Mesendoderm (in vitro differentiated cells): ENCODE data around the gene NR3C2.

ENCODE experiments used
- DNase-seq: peaks from one replicate; pipeline ENCODE4 v3.0.0; 2013
- H2AK5ac ChIP-seq: 2 replicates; pipeline ENCODE4 v1.6.1; 2013; ENCODE audit warnings: low read length, inconsistent platforms
- H2BK120ac ChIP-seq: 2 replicates; pipeline ENCODE4 v1.6.1; 2013; ENCODE audit warnings: low read depth, mild to moderate bottlenecking, low read length, moderate library complexity, mixed read lengths
- H2BK15ac ChIP-seq: replicated peaks from 2 replicates; pipeline ENCODE4 v1.6.1; 2013; ENCODE audit warnings: low read depth, mild to moderate bottlenecking, moderate library complexity
- H2BK5ac ChIP-seq: 2 replicates; pipeline ENCODE4 v1.6.1; 2013; ENCODE audit warnings: low read length, inconsistent platforms
- H3K18ac ChIP-seq: 2 replicates; pipeline ENCODE4 v1.6.1; 2013; ENCODE audit warnings: mild to moderate bottlenecking, low read length, mixed read lengths
- H3K23ac ChIP-seq: one replicate; pipeline ENCODE4 v1.6.1; 2013; ENCODE audit warnings: low read length
- H3K27ac ChIP-seq: 2 replicates; pipeline ENCODE4 v1.5.1; 2013; ENCODE audit warnings: low read depth, mild to moderate bottlenecking, inconsistent platforms, low read length, moderate library complexity
- H3K27me3 ChIP-seq: 2 replicates; pipeline ENCODE4 v1.6.1; 2013; ENCODE audit warnings: low read length, control low read depth, mild to moderate bottlenecking, inconsistent platforms; ENCODE audit not compliant: insufficient read depth, poor library complexity
- H3K36me3 ChIP-seq: 2 replicates; pipeline ENCODE4 v1.6.1; 2013; ENCODE audit warnings: low read length, inconsistent platforms; ENCODE audit not compliant: control insufficient read depth, insufficient read depth
- H3K4ac ChIP-seq: one replicate; pipeline ENCODE4 v1.6.1; 2013; ENCODE audit warnings: low read depth, mild to moderate bottlenecking, low read length, moderate library complexity
- H3K4me1 ChIP-seq: 2 replicates; pipeline ENCODE4 v1.6.1; 2013; ENCODE audit warnings: low read depth, low read length, inconsistent platforms; ENCODE audit not compliant: control insufficient read depth
- H3K4me2 ChIP-seq: 2 replicates; pipeline ENCODE4 v1.6.1; 2013; ENCODE audit warnings: low read length
- H3K4me3 ChIP-seq: 2 replicates; pipeline ENCODE4 v1.5.1; 2013; ENCODE audit warnings: mild to moderate bottlenecking, low read length
- H3K56ac ChIP-seq: one replicate; pipeline ENCODE4 v1.6.1; 2013; ENCODE audit warnings: low read length
- H3K79me1 ChIP-seq: 2 replicates; pipeline ENCODE4 v1.6.1; 2013; ENCODE audit warnings: low read length, inconsistent platforms
- H3K79me2 ChIP-seq: 2 replicates; pipeline ENCODE4 v1.6.1; 2013; ENCODE audit warnings: mild to moderate bottlenecking, low read length; ENCODE audit not compliant: control insufficient read depth, insufficient read depth
- H3K9ac ChIP-seq: 2 replicates; pipeline ENCODE4 v1.6.1; 2013; ENCODE audit warnings: low read length, inconsistent platforms
- H4K5ac ChIP-seq: one replicate; pipeline ENCODE4 v1.6.1; 2013; ENCODE audit warnings: low read length
- H4K8ac ChIP-seq: one replicate; pipeline ENCODE4 v1.6.1; 2013; ENCODE audit warnings: low read depth, mild to moderate bottlenecking, control low read depth, low read length, moderate library complexity
- WGBS: extraction: QIAGEN DNeasy Blood & Tissue Kit; methylation state at CpG from one replicate; pipeline ENCODE4 v1.1.7; 2013; ENCODE audit warnings: low lambda C conversion rate, missing lambda C conversion rate; ENCODE audit not compliant: insufficient coverage; ENCODE audit errors: extremely low coverage; 5-methylcytosine and 5-hydroxymethylcytosine counted together

The NR3C2 gene

DNA sequence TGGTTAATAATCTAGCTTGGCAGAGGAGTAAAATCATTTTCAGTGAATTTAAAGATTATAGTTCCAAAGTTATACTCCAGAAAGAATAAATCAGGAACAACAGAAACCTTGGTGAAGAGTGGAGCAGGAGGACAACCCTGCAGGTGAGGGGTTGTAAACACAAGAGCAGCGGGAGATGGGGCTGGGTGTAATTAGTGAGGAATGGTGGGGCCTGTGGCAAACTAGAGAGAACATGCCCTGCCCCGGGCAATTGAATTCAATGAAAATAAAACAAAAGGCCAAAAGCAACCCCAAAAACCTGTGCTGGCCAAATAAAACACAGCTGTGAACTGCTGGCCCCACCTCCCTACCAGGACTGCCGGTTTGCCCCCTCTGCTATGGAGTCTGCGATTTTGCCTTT, 325.2 kb downstream of the NR3C2 start:
- Histone ChIP-seq H3K79me2 (no peaks in the 10 kb centered on the region), H3K27me3 (no peaks in the 10 kb centered on the region), H3K27ac (no peak overlapping the region), H2BK15ac (no peak overlapping the region), H2BK120ac (no peak overlapping the region), H3K9ac (no peak overlapping the region), H3K79me1 (no peaks in the 10 kb centered on the region), H3K4ac (no peak overlapping the region), H3K4me1 (no peaks in the 10 kb centered on the region), H3K18ac (no peak overlapping the region), H3K4me2 (no peak overlapping the region), H2BK5ac (no peak overlapping the region), H2AK5ac (no peak overlapping the region), H4K8ac (no peak overlapping the region), H3K56ac (no peak overlapping the region), H3K23ac (no peak overlapping the region), H4K5ac (no peak overlapping the region), H3K4me3 (no peak overlapping the region), H3K36me3 (no peaks in the 10 kb centered on the region)
- DNase-seq = peak; percentile 31
- no CpG with 5 or more reads among the region's 4 CpGs for WGBS

DNA sequence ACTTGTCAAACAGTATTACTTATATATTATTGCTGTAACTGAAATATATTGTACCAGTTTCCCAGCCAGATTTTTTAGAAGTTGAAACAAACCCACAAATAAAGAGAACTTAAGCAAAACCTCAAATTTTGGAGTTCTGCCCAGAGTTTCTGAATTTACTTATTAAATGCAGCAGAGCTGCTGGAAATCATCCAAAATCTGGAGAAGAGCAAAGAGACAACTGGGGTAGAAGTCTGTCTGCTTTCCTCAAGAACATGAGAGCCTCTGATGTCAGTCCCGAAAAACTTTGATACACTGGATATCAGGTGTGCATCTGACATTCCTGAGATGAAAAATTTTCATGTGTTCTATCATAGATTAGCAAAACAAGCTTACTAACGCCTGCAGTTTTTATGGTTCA, 325.9 kb downstream of the NR3C2 start:
- Histone ChIP-seq H3K4me1 (no peaks in the 10 kb centered on the region), H2BK15ac (no peak overlapping the region), H2AK5ac (no peak overlapping the region), H3K27ac (no peak overlapping the region), H3K4me3 (no peak overlapping the region), H4K5ac (no peak overlapping the region), H3K79me1 (no peaks in the 10 kb centered on the region), H3K4ac (no peak overlapping the region), H3K36me3 (no peaks in the 10 kb centered on the region), H4K8ac (no peak overlapping the region), H3K27me3 (no peaks in the 10 kb centered on the region), H3K56ac (no peak overlapping the region), H3K23ac (no peak overlapping the region), H2BK120ac (no peak overlapping the region), H3K79me2 (no peaks in the 10 kb centered on the region), H3K18ac (no peak overlapping the region), H3K4me2 (no peak overlapping the region), H2BK5ac (no peak overlapping the region), H3K9ac (no peak overlapping the region)
- no CpG with 5 or more reads among the region's 2 CpGs for WGBS
- no peak for DNase-seq

DNA sequence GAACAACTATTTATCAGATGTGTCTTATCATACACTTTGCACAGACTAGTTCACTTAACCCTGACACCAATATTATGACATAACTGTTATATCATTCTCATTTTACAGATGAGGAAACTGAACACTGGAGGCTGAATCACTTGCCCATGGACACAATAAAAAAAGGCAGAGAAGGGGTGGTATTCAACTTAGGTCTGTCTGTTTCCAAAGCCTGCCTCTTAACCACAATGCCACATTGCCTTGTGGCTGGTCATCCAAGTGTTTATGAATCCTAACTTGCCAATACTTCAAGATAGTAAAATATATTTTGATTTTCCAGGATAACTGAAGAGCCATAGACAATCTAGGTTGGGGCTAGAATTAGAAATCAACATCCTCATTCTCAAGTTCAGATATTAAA, 327.8 kb downstream of the NR3C2 start:
- no peak overlapping the region for H2AK5ac ChIP-seq
- H3K36me3 ChIP-seq = no peaks in the 10 kb centered on the region
- H2BK15ac ChIP-seq = no peak overlapping the region
- H3K23ac ChIP-seq = no peak overlapping the region
- no peaks in the 10 kb centered on the region for H3K79me2 ChIP-seq
- H3K9ac ChIP-seq = no peak overlapping the region
- H3K27ac ChIP-seq = no peak overlapping the region
- H3K4ac ChIP-seq = no peak overlapping the region
- H3K4me2 ChIP-seq = no peak overlapping the region
- H4K5ac ChIP-seq = no peak overlapping the region
- H2BK120ac ChIP-seq = no peak overlapping the region
- H3K56ac ChIP-seq = no peak overlapping the region
- no peak overlapping the region for H4K8ac ChIP-seq
- H3K18ac ChIP-seq = no peak overlapping the region
- no peaks in the 10 kb centered on the region for H3K27me3 ChIP-seq
- no peaks in the 10 kb centered on the region for H3K79me1 ChIP-seq
- DNase-seq = no peak
- H2BK5ac ChIP-seq = no peak overlapping the region
- H3K4me3 ChIP-seq = no peak overlapping the region
- no peaks in the 10 kb centered on the region for H3K4me1 ChIP-seq

DNA sequence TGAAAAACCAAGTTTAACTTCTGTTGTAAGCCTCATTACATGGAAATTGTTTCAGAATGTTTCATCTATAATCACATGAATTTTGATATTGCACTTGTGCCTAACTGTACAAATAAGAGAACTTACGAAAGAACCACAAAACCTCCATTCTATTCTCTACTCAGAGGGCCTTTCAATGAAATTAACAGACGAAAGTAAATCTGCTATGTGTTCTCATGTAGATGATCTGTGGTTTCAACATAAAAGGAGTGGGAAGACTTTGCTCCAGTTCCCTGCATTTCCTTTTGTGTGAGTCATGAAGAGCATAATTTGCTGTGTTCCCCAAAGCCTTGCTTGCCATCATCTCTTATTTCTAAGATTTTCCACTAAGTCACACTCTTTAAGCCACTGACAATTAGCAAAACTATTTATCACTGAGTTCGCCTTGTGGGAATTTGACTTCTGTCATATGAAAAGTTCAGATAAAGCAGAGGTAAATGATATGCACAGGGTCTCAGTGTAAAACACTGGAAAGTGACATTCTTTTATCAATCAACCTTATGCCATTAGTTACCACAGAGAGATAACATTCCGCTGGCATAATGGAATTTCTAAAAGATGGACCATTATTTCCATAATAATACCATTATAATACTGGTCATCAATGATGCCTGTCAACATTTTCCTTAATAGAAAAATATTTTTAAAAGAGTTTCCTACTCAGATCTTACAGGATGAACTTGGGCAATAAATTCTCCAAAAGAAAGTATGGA, 329.8 kb downstream of the NR3C2 start:
- DNase-seq = peak; percentile 19

DNA sequence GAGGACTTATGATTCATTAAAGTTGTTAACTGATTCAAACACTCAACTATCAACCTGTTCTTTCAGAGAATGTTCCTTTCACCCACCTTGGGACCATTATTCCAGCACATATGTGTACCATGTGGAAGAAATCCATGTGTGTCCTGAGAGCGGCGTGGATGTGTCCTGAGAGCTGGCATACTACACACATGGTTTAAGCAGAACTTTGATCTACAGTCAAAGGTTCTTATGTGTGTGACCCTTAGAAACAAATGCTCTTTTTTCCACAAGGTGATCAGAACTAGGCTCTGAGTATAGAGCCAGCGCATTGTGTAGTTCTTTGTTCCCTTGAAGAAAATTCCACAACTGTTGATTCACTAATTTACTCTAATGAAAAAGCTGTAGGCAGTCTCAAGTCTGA, 332.0 kb downstream of the NR3C2 start:
- Histone ChIP-seq H3K9ac (no peak overlapping the region), H3K18ac (no peak overlapping the region), H3K4me1 (no peaks in the 10 kb centered on the region), H3K36me3 (no peaks in the 10 kb centered on the region), H3K27me3 (no peaks in the 10 kb centered on the region), H2BK15ac (no peak overlapping the region), H3K23ac (no peak overlapping the region), H3K4me3 (no peak overlapping the region), H4K8ac (no peak overlapping the region), H2BK5ac (no peak overlapping the region), H3K4me2 (no peak overlapping the region), H3K56ac (no peak overlapping the region), H4K5ac (no peak overlapping the region), H3K27ac (no peak overlapping the region), H3K79me1 (no peaks in the 10 kb centered on the region), H2AK5ac (no peak overlapping the region), H2BK120ac (no peak overlapping the region), H3K79me2 (no peaks in the 10 kb centered on the region), H3K4ac (no peak overlapping the region)
- WGBS = no CpG with 5 or more reads among the region's 3 CpGs
- DNase-seq = no peak

More for the DNA sequence above, 329.8 kb downstream of the NR3C2 start:
- Histone ChIP-seq H2BK15ac (no peak overlapping the region), H2BK5ac (no peak overlapping the region), H3K79me2 (no peaks in the 10 kb centered on the region), H3K23ac (no peak overlapping the region), H3K9ac (no peak overlapping the region), H3K36me3 (no peaks in the 10 kb centered on the region), H3K79me1 (no peaks in the 10 kb centered on the region), H3K27ac (no peak overlapping the region), H4K8ac (no peak overlapping the region), H3K4me1 (no peaks in the 10 kb centered on the region), H3K4me3 (no peak overlapping the region), H4K5ac (no peak overlapping the region), H3K27me3 (no peaks in the 10 kb centered on the region), H3K4ac (no peak overlapping the region), H2AK5ac (no peak overlapping the region), H3K4me2 (no peak overlapping the region), H3K56ac (no peak overlapping the region), H2BK120ac (no peak overlapping the region), H3K18ac (no peak overlapping the region)
- no CpG with 5 or more reads among the region's 4 CpGs for WGBS

DNA sequence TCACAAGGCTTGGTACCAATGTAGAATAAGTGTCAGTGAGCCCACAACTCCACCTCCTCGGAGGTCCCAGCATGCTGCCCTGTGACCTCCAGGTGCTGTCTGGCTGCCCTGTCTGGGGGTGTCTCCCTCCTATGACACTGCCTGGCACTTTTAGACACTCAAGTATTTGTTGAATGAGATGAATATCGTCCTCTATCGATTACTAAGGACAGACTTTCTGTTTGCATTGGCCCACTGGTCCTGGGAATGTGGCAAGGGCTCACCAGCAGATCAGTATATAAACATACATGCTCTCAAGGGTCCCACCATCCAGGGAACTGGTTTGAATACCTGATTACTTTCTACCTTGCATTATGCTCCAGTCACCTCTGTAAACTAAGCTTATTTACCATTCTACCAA, 333.0 kb downstream of the NR3C2 start:
- H3K27ac ChIP-seq = no peak overlapping the region
- no peak overlapping the region for H4K8ac ChIP-seq
- no CpG with 5 or more reads among the region's 3 CpGs for WGBS

More for the DNA sequence above, 333.0 kb downstream of the NR3C2 start:
- Histone ChIP-seq H2AK5ac (no peak overlapping the region), H3K4me1 (no peaks in the 10 kb centered on the region), H3K27me3 (no peaks in the 10 kb centered on the region), H3K9ac (no peak overlapping the region), H3K4me3 (no peak overlapping the region), H3K23ac (no peak overlapping the region), H3K79me2 (no peaks in the 10 kb centered on the region), H2BK5ac (no peak overlapping the region), H3K4me2 (no peak overlapping the region), H3K18ac (no peak overlapping the region), H2BK15ac (no peak overlapping the region), H3K79me1 (no peaks in the 10 kb centered on the region), H3K36me3 (no peaks in the 10 kb centered on the region), H2BK120ac (no peak overlapping the region), H3K56ac (no peak overlapping the region), H4K5ac (no peak overlapping the region), H3K4ac (no peak overlapping the region)
- no peak for DNase-seq
